ENCODE results near the gene POLK. TPM values are rescaled to one million over a fixed set of nuclear protein-coding genes. Genes with fewer than 3 reads are reported as not detected.

Gene POLK
- total and polyA plus RNA-seq, 2 of the 4 experiments (the other 2 are of a cell fraction): 10.4 to 24.4 TPM

GRCh38 chr5:75466006-75466716, 45.5 kb upstream of the POLK start:
- H3K27ac ChIP-seq (ENCODE audit: insufficient read depth, low read length): no peak overlapping the region
- peaks cover 17% of the 10 kb centered on the region; the same call in 1 of the 2 replicates for H4K20me1 ChIP-seq (ENCODE audit: insufficient read depth, low read length)
- H3K4ac ChIP-seq (ENCODE audit: low read depth, low read length): no peak overlapping the region
- no peak overlapping the region for H3K18ac ChIP-seq (ENCODE audit: low read depth, low read length)
- no peak overlapping the region for H2BK15ac ChIP-seq (ENCODE audit: low read depth, low read length)
- dilution Hi-C loops (cut with HindIII; ENCODE audit: low sequenced_read_pairs, unreplicated experiment): no loop called here
- WGBS, 2 experiments (ENCODE audit: extremely low coverage in 2 of 2, insufficient read length in 1 of 2): no CpG with 5 or more reads among the region's 6 CpGs
- H4K8ac ChIP-seq (ENCODE audit: low read depth in 2 of 2, low read length in 2 of 2): no peak overlapping the region
- H3K4me1 ChIP-seq (ENCODE audit: control insufficient read depth, insufficient read depth, low read length): no peaks in the 10 kb centered on the region
- no peak overlapping the region for H4K91ac ChIP-seq (ENCODE audit: insufficient read depth, low read depth, low read length)
- peaks cover 26 to 47% of the 10 kb centered on the region in 2 experiments for H3K79me1 ChIP-seq (ENCODE audit: low read depth in 1 of 2, low read length in 2 of 2)
- H3K56ac ChIP-seq (ENCODE audit: extremely low read depth, insufficient read depth, low read length): no peak overlapping the region
- no peak overlapping the region for H4K5ac ChIP-seq (ENCODE audit: low read depth, low read length)
- no peak for DNase-seq
- no peak for TF ChIP-seq RAD21 (IDR thresholded peaks at IDR 0.05; ENCODE audit: low read length)
- no peak for TF ChIP-seq RCOR1 (IDR thresholded peaks at IDR 0.05; ENCODE audit: insufficient replicate concordance, low read length)
- no peak for TF ChIP-seq SMC3 (IDR thresholded peaks at IDR 0.05; ENCODE audit: low read depth, low read length)
- TF ChIP-seq, protein P1, sequence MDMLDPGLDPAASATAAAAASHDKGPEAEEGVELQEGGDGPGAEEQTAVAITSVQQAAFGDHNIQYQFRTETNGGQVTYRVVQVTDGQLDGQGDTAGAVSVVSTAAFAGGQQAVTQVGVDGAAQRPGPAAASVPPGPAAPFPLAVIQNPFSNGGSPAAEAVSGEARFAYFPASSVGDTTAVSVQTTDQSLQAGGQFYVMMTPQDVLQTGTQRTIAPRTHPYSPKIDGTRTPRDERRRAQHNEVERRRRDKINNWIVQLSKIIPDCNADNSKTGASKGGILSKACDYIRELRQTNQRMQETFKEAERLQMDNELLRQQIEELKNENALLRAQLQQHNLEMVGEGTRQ (IDR thresholded peaks at IDR 0.05; ENCODE audit: low read depth, low read length): no peak
- no peak for TF ChIP-seq MAFK (IDR thresholded peaks at IDR 0.05; ENCODE audit: low read depth, low read length)
- TF ChIP-seq NFE2L2 (IDR thresholded peaks at IDR 0.05; ENCODE audit: low read depth, low read length): no peak
- no peak for TF ChIP-seq RFX5 (IDR thresholded peaks at IDR 0.05; ENCODE audit: low read depth, low read length)
- TF ChIP-seq MXI1 (IDR thresholded peaks at IDR 0.05; ENCODE audit: borderline replicate concordance, low read depth, low read length): no peak
- no peak for TF ChIP-seq MAZ (IDR thresholded peaks at IDR 0.05; ENCODE audit: borderline replicate concordance, low read depth, low read length)
- TF ChIP-seq POLR2A (IDR thresholded peaks at IDR 0.05; ENCODE audit: low read depth, low read length): no peak
- TF ChIP-seq, protein P2, sequence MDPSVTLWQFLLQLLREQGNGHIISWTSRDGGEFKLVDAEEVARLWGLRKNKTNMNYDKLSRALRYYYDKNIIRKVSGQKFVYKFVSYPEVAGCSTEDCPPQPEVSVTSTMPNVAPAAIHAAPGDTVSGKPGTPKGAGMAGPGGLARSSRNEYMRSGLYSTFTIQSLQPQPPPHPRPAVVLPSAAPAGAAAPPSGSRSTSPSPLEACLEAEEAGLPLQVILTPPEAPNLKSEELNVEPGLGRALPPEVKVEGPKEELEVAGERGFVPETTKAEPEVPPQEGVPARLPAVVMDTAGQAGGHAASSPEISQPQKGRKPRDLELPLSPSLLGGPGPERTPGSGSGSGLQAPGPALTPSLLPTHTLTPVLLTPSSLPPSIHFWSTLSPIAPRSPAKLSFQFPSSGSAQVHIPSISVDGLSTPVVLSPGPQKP (IDR thresholded peaks at IDR 0.05; ENCODE audit: borderline replicate concordance, low read depth, low read length): no peak
- no peak for TF ChIP-seq FOS (IDR thresholded peaks at IDR 0.05; ENCODE audit: low read depth, low read length)
- no peak overlapping the region for H2BK5ac ChIP-seq (ENCODE audit: low read depth, low read length, poor library complexity, severe bottlenecking)
- POLR2A ChIA-PET (ENCODE audit: unreplicated experiment): no interaction called here
- H3K4me2 ChIP-seq (ENCODE audit: low read depth, low read length): no peak overlapping the region
- peaks cover 7% of the 10 kb centered on the region; the same call in 1 of the 2 replicates for H3K9me3 ChIP-seq (ENCODE audit: control insufficient read depth, insufficient read depth, low read length)
- H3K9me1 ChIP-seq (ENCODE audit: insufficient read depth, low read length): peaks cover 1% of the 10 kb centered on the region; the same call in 1 of the 2 replicates
- no peak overlapping the region for H3K9ac ChIP-seq (ENCODE audit: low read depth, low read length)
- intact Hi-C loops (cut with micrococcal nuclease): no loop called here
- no peaks in the 10 kb centered on the region for H3K27me3 ChIP-seq (ENCODE audit: control insufficient read depth, insufficient read depth, low read length)
- no peak overlapping the region for H2AK5ac ChIP-seq (ENCODE audit: low read depth, low read length)
- no peak overlapping the region for H2BK20ac ChIP-seq (ENCODE audit: low read depth, low read length)
- no peak overlapping the region for H3K14ac ChIP-seq (replicated peaks; ENCODE audit: low read depth, low read length)
- no peak overlapping the region for H2BK120ac ChIP-seq (ENCODE audit: low read depth, low read length)
- H3K36me3 ChIP-seq (ENCODE audit: control insufficient read depth, insufficient read depth, low read length): no peaks in the 10 kb centered on the region
- H2AFZ ChIP-seq (replicated peaks; ENCODE audit: low read length, poor library complexity): no peak overlapping the region
- CTCF ChIA-PET: interaction anchor here (0.5 kb wide), 1 partner anchor 294 kb away, joined by 3 read pairs; no protein-coding TSS in a partner anchor
- BruUV-seq (replicated peaks): no TSS peak
- no peak for ATAC-seq (ENCODE audit: low read depth)
- in situ Hi-C loops (cut with MboI; ENCODE audit: low sequenced_read_pairs): no loop called here
- no peak overlapping the region for H3K23ac ChIP-seq (ENCODE audit: low read depth, low read length)
- H2AK9ac ChIP-seq (replicated peaks; ENCODE audit: low read depth, low read length, poor library complexity): no peak overlapping the region
- H3K4me3 ChIP-seq (ENCODE audit: insufficient read depth, low read depth, low read length): no peak overlapping the region
